Hair follicular keratinocyte (primary cell): Measurements from ENCODE around the gene KTN1. TPM values are rescaled to one million over a fixed set of nuclear protein-coding genes. Genes with fewer than 3 reads are reported as not detected.

Experiments
- total RNA-seq: library from RNA; depleted of rRNA; stranded (reverse); fragments of >200 nt; gene quantifications from 2 replicates; pipeline ENCODE4 v1.2.3, GENCODE V29; 2015

Gene KTN1
- total RNA-seq = 109 and 116 TPM in 2 replicates

GRCh38 chr14:55579724-55580469 lies at the start of gene KTN1:
KTN1 (plus strand) TSS chr14:55580207; CDS start chr14:55612049, 31,842 bp downstream.

Other genes with a start within 250 kb of the KTN1 start
- gene ATG14, start 168.4 kb upstream of the KTN1 start, total RNA-seq = 3.3 and 3.7 TPM in 2 replicates
- gene TBPL2, start 139.6 kb upstream of the KTN1 start, total RNA-seq = not detected in 2 replicates